Hepatocyte (in vitro differentiated cells): ENCODE measurements around the gene SIN3A. TPM values are rescaled to one million over a fixed set of nuclear protein-coding genes. Genes with fewer than 3 reads are reported as not detected.
"Not testable (repeated sequence)": the region's sequence is repeated elsewhere in the genome, so short reads cannot be mapped to it uniquely, and the experiment has no call there.

Source experiments
- DNase-seq: peaks from one replicate; pipeline ENCODE4 v3.0.0-alpha.2; 2016; ENCODE audit warnings: low spot score
- H2AFZ ChIP-seq: fragments of 200-600 bp; sonication (generic); 2 replicates; pipeline ENCODE4 v1.6.0; 2016; ENCODE audit warnings: antibody characterized with exemption, mild to moderate bottlenecking
- H3K27ac ChIP-seq: fragments of 200-600 bp; sonication (generic); 2 replicates; pipeline ENCODE4 v1.5.1; 2016; ENCODE audit warnings: mild to moderate bottlenecking
- H3K27me3 ChIP-seq: fragments of 200-600 bp; sonication (generic); 2 replicates; pipeline ENCODE4 v1.6.1; 2016
- H3K36me3 ChIP-seq: fragments of 200-600 bp; sonication (generic); replicated peaks from 2 replicates; pipeline ENCODE4 v1.5.1; 2016; ENCODE audit warnings: low read depth; ENCODE audit not compliant: insufficient read depth
- H3K4me1 ChIP-seq: fragments of 200-600 bp; sonication (generic); 2 replicates; pipeline ENCODE4 v1.5.1; 2016; ENCODE audit warnings: mild to moderate bottlenecking, moderate library complexity; ENCODE audit not compliant: insufficient read depth
- H3K4me2 ChIP-seq: fragments of 200-600 bp; sonication (generic); 2 replicates; pipeline ENCODE4 v1.6.0; 2016
- H3K4me3 ChIP-seq: fragments of 200-600 bp; sonication (generic); 2 replicates; pipeline ENCODE4 v1.5.1; 2016; ENCODE audit warnings: mild to moderate bottlenecking
- H3K79me2 ChIP-seq: fragments of 200-600 bp; sonication (generic); 2 replicates; pipeline ENCODE4 v1.6.0; 2017; ENCODE audit warnings: mild to moderate bottlenecking
- H3K9me2 ChIP-seq: fragments of 200-600 bp; sonication (generic); replicated peaks from 2 replicates; pipeline ENCODE4 v1.6.0; 2017; ENCODE audit warnings: mild to moderate bottlenecking; ENCODE audit not compliant: insufficient read depth
- H3K9me3 ChIP-seq: fragments of 200-600 bp; sonication (generic); 2 replicates; pipeline ENCODE4 v1.5.1; 2016; ENCODE audit warnings: low read depth, mild to moderate bottlenecking
- H4K20me1 ChIP-seq: fragments of 200-600 bp; sonication (generic); 2 replicates; pipeline ENCODE4 v1.6.0; 2016; ENCODE audit warnings: mild to moderate bottlenecking; ENCODE audit not compliant: insufficient read depth, poor library complexity, severe bottlenecking
- EZH2 ChIP-seq: fragments of 200-600 bp; sonication (generic); IDR thresholded peaks from 2 replicates; pipeline ENCODE4 v1.6.1; 2016; ENCODE audit warnings: antibody characterized with exemption, mild to moderate bottlenecking, borderline replicate concordance
- EZH2phosphoT487 ChIP-seq: fragments of 200-600 bp; sonication (generic); IDR thresholded peaks from one replicate; pipeline ENCODE4 v1.6.1; 2018; ENCODE audit warnings: antibody characterized with exemption, mild to moderate bottlenecking, low read depth, moderate library complexity; ENCODE audit not compliant: unreplicated experiment, severe bottlenecking
- WGBS: methylation state at CpG from one replicate; pipeline ENCODE4 v1.1.6; 2016; ENCODE audit warnings: low lambda C conversion rate; ENCODE audit errors: missing lambda C conversion rate; 5-methylcytosine and 5-hydroxymethylcytosine counted together
- polyA plus RNA-seq: library from polyadenylated mRNA; unstranded; fragments of >200 nt; fragmentation: Nextera tagmentation; extraction: Ambion mirVana; gene quantifications from 2 replicates; pipeline ENCODE4 v1.2.1, GENCODE V29; 2016
- total RNA-seq: library from RNA; depleted of rRNA; stranded (reverse); fragments of >200 nt; gene quantifications from 2 replicates; pipeline ENCODE4 v1.2.3, GENCODE V29; 2014
- TF ChIP-seq, protein P1 (sequence below): fragments of 200-600 bp; sonication (generic); IDR thresholded peaks from 2 replicates; pipeline ENCODE4 v1.5.1; 2016; ENCODE audit warnings: antibody characterized with exemption, mild to moderate bottlenecking; ENCODE audit not compliant: poor library complexity

Gene SIN3A
- total and polyA plus RNA-seq, 2 experiments from 2014 or later, result 16.5 to 28.8 TPM

DNA sequence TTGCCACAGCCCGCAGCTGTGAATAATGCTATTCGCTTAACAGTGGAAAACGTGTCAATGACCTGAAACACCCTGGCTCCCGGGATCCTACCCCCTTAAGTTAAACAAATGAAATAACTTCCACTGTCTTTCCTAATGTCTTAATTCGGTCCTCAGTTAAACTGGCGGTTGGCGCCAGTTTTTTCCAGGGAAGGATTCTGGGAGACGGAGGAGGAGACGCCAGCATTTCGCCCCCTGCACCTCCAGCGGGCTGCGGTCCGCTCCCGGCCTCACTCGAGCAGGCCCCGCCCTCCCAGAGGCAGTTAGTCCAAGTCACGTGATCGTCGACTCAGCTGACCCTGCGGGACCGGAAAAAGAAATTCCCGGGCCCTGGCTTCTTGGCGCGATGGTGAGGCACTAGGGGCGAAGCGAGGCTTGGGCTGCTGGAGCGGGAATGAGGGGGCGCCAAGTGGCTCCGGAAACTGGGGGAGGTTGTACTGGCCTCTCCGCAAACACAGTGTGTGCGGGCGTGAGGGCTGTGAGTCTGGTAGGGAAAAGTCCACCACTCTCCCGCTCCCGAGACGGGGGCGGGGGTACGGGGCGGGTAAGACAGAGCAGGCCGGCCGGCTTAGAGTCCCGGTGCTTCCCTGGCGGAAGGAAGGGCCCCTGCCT, 115.7 kb downstream of the SIN3A start, which contains the start of gene COMMD4:
Gene COMMD4 (plus strand): TSS at position 359 of the 651 bp plus-strand sequence. CDS start 27 bp downstream, at position 386.
- peak within 1 kb of the TSS; percentile 90 for H3K4me2 ChIP-seq
- peaks cover 13% of the 10 kb centered on the region for H3K79me2 ChIP-seq
- H4K20me1 ChIP-seq, result no peaks in the 10 kb centered on the region
- H3K27ac ChIP-seq, result peak within 1 kb of the TSS; percentile 65
- no peaks in the 10 kb centered on the region for H3K27me3 ChIP-seq
- DNase-seq, result peak; percentile 97
- TF ChIP-seq EZH2 (no peak), EZH2phosphoT487 (no peak)
- TF ChIP-seq, protein P1, sequence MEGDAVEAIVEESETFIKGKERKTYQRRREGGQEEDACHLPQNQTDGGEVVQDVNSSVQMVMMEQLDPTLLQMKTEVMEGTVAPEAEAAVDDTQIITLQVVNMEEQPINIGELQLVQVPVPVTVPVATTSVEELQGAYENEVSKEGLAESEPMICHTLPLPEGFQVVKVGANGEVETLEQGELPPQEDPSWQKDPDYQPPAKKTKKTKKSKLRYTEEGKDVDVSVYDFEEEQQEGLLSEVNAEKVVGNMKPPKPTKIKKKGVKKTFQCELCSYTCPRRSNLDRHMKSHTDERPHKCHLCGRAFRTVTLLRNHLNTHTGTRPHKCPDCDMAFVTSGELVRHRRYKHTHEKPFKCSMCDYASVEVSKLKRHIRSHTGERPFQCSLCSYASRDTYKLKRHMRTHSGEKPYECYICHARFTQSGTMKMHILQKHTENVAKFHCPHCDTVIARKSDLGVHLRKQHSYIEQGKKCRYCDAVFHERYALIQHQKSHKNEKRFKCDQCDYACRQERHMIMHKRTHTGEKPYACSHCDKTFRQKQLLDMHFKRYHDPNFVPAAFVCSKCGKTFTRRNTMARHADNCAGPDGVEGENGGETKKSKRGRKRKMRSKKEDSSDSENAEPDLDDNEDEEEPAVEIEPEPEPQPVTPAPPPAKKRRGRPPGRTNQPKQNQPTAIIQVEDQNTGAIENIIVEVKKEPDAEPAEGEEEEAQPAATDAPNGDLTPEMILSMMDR, result no peak
- no peaks in the 10 kb centered on the region for H3K9me3 ChIP-seq
- WGBS, result 3% methylated on average over 27 of the region's 42 CpGs
- H3K36me3 ChIP-seq, result no peaks in the 10 kb centered on the region
- H3K9me2 ChIP-seq, result no peaks in the 10 kb centered on the region
- peak within 1 kb of the TSS; percentile 97 for H2AFZ ChIP-seq
- peak within 1 kb of the TSS; percentile 76 for H3K4me3 ChIP-seq
- peaks cover 4% of the 10 kb centered on the region for H3K4me1 ChIP-seq

DNA sequence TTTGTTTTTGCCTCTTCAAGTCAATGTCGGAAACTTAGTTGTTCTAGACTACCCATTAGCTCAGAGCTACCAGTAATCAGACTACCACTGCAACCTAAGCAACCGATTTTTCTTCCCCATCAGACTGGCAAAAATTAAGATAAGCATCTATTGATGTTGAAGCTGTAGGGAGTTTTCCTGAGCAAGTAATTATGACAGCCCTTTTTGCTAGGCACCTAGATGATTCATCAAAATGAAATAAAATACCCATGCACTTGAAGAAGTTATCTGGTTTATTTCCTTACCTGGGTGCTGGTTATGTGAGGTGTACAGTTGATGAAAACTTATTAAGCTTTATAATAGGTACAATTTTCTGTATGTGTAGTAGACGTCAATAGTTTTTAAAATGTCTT, 116.2 kb downstream of the SIN3A start:
- Histone ChIP-seq H3K27me3 (no peaks in the 10 kb centered on the region), H3K79me2 (peaks cover 13% of the 10 kb centered on the region), H3K9me3 (no peaks in the 10 kb centered on the region), H3K4me2 (peak overlapping the region; percentile 90), H3K4me3 (peak overlapping the region; percentile 76), H3K9me2 (no peaks in the 10 kb centered on the region), H4K20me1 (no peaks in the 10 kb centered on the region), H3K36me3 (no peaks in the 10 kb centered on the region), H2AFZ (peak overlapping the region; percentile 93), H3K4me1 (peaks cover 4% of the 10 kb centered on the region), H3K27ac (peak overlapping the region; percentile 56)
- no peak for DNase-seq
- WGBS, result 46% methylated on average over 3 of the region's 3 CpGs
- TF ChIP-seq, protein P1, result no peak
- TF ChIP-seq EZH2phosphoT487 (no peak), EZH2 (no peak)

DNA sequence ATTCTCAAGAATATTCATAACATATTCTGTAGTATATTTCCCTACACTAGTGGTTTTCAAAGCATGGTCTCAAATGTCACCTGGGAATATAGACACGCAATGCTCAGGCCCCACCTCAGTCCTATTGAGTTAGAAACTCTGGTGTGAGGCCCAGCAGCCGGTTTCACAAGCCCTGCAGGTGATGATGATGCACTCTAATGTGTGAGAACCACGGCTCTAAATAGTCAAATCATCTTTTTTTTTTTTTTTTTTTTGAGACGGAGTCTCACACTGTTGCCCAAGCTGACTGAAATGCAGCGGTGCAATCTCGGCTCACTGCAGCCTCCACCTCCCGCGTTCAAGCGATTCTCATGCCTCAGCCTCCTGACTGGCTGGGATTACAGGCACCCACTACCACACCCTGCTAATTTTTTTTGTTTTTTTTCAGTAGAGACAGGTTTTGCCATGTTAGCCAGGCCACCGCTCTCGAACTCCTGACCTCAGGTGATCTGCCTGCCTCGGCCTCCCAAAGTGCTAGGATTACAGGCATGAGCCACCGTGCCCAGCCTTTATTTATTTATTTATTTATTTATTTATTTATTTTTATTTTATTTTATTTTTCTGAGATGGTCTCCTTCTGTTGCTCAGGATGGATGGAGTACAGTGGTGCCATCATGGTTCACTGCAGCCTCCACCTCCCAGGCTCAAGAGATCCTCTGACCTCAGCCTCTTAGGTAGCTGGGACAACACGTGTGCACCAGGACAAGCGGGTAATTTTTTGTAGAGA, 117.7 kb downstream of the SIN3A start:
- not testable (repeated sequence) for H4K20me1 ChIP-seq, H2AFZ ChIP-seq, H3K36me3 ChIP-seq, H3K4me1 ChIP-seq, DNase-seq, H3K9me3 ChIP-seq, H3K4me3 ChIP-seq, H3K27me3 ChIP-seq, H3K27ac ChIP-seq, H3K9me2 ChIP-seq, H3K4me2 ChIP-seq
- WGBS, result 95% methylated on average over 15 of the region's 15 CpGs
- H3K79me2 ChIP-seq, result peaks cover 13% of the 10 kb centered on the region

DNA sequence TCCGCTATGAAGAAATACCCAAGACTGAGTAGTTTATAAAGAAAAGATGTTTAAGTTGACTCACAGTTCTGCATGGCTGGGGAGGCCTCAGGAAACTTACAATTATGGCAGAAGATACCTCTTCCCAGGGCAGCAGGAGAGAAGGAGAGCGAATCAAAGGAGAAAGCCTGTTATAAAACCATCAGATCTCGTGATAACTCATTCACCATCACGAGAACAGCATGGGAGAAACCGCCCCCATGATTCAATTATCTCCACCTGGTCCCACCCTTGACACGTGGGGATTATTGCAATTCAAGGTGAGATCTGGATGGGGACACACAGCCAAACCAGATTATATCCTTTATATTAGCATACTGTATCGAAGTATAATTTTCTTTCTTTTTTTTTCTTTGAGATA, 119.4 kb downstream of the SIN3A start:
- H3K27me3 ChIP-seq, H3K36me3 ChIP-seq, H3K9me3 ChIP-seq, DNase-seq, H2AFZ ChIP-seq, H4K20me1 ChIP-seq, H3K9me2 ChIP-seq, H3K4me1 ChIP-seq, H3K4me3 ChIP-seq, H3K27ac ChIP-seq, H3K4me2 ChIP-seq: not testable (repeated sequence)
- peaks cover 11% of the 10 kb centered on the region for H3K79me2 ChIP-seq
- 80% methylated on average over 7 of the region's 7 CpGs for WGBS
